GM12878 (cell line): ENCODE measurements around the gene CHFR. TPM values are rescaled to one million over a fixed set of nuclear protein-coding genes. Genes with fewer than 3 reads are reported as not detected.
A peak's percentile ranks its signal among the peaks of the same experiment; 100 is the strongest.
"Not testable (repeated sequence)": the region's sequence is repeated elsewhere in the genome, so short reads cannot be mapped to it uniquely, and the experiment has no call there.

Experiments used
- ATAC-seq: fragments of 200-7000 bp; cut with Tn5 transposase; 3 replicates; pipeline ENCODE4 v1.9.1; 2020; ENCODE audit warnings: mild to moderate bottlenecking, moderate library complexity
- BruUV-seq: library from RNA; stranded (reverse); fragments of 400-500 nt; replicated peaks from 2 replicates; lab custom pipeline; 2021; lab: Mats Ljungman, UMichigan
- CTCF ChIA-PET: fragments of 300-600 bp; sonication (Branson Sonifier 250); formaldehyde crosslinking; extraction: SDS; loops from one replicate; lab custom pipeline; 2021; ENCODE audit warnings: inconsistent platforms; lab: Yijun Ruan, JAX
- POLR2A ChIA-PET: fragments of 350-600 bp; formaldehyde crosslinking; extraction: SDS; loops from one replicate; lab custom pipeline; 2021; ENCODE audit warnings: inconsistent platforms; lab: Charles Lee
- RAD21 ChIA-PET: fragments of 300-600 bp; sonication (Branson Sonifier 250); formaldehyde crosslinking; loops from one replicate; lab custom pipeline; 2023; ENCODE audit warnings: antibody characterized with exemption; ENCODE audit not compliant: unreplicated experiment; lab: Charles Lee
- SMC1A ChIA-PET: fragments of 300-600 bp; sonication (Branson Sonifier 250); formaldehyde crosslinking; loops from one replicate; lab custom pipeline; 2023; ENCODE audit not compliant: unreplicated experiment, uncharacterized antibody; lab: Charles Lee
- DNase-seq: peaks from one replicate; pipeline ENCODE4 v3.0.0-alpha.2; 2011; ENCODE audit warnings: low read depth, low spot score
- FAIRE-seq: peaks from 3 replicates; lab custom pipeline; 2011; peaks lifted over from hg19 to GRCh38; lab: Jason Lieb, UNC
- H2AFZ ChIP-seq: 2 replicates; pipeline ENCODE4 v1.6.0; 2011; ENCODE audit warnings: low read depth, low read length, control low read depth; ENCODE audit not compliant: control insufficient read depth
- H3K27ac ChIP-seq: 2 replicates; pipeline ENCODE4 v1.5.1; 2011; ENCODE audit warnings: control low read depth; ENCODE audit not compliant: control insufficient read depth, insufficient read depth
- H3K27me3 ChIP-seq, 2 experiments: replicated peaks in 1 of 2; 2 replicates each; pipeline versions ENCODE4 v1.6.0 to v1.6.1; 2011; ENCODE audit warnings: low read length in 1 of 2; ENCODE audit not compliant: control insufficient read depth in 2 of 2, insufficient read depth in 2 of 2
- H3K36me3 ChIP-seq, 2 experiments: 2 replicates each; pipeline ENCODE4 v1.5.1; 2011; ENCODE audit warnings: low read length in 1 of 2; ENCODE audit not compliant: control insufficient read depth in 2 of 2, insufficient read depth in 2 of 2
- H3K4me1 ChIP-seq: 2 replicates; pipeline ENCODE4 v1.6.1; 2011; ENCODE audit warnings: mild to moderate bottlenecking, low read length, moderate library complexity, mixed read lengths; ENCODE audit not compliant: control insufficient read depth, insufficient read depth
- H3K4me2 ChIP-seq: 2 replicates; pipeline ENCODE4 v1.6.0; 2011; ENCODE audit warnings: control low read depth; ENCODE audit not compliant: control insufficient read depth, insufficient read depth
- H3K4me3 ChIP-seq: fragments of 200-600 bp; sonication (generic); 2 replicates; pipeline ENCODE4 v1.5.1; 2016
- H3K79me2 ChIP-seq: 2 replicates; pipeline ENCODE4 v1.6.0; 2011; ENCODE audit warnings: low read length; ENCODE audit not compliant: control insufficient read depth, insufficient read depth
- H3K9ac ChIP-seq: 2 replicates; pipeline ENCODE4 v1.8.0; 2011; ENCODE audit warnings: low read length, control low read depth, mixed read lengths; ENCODE audit not compliant: control insufficient read depth, insufficient read depth
- H3K9me3 ChIP-seq: replicated peaks from 3 replicates; pipeline ENCODE4 v1.5.1; 2011; ENCODE audit warnings: mild to moderate bottlenecking, low read length; ENCODE audit not compliant: control insufficient read depth, insufficient read depth
- H4K20me1 ChIP-seq: 2 replicates; pipeline ENCODE4 v1.6.0; 2011; ENCODE audit not compliant: control insufficient read depth, insufficient read depth
- CBX5 ChIP-seq: sonication (generic); IDR thresholded peaks from 2 replicates; pipeline ENCODE4 v1.6.1; 2016; ENCODE audit warnings: low read depth, moderate library complexity, mild to moderate bottlenecking, inconsistent platforms
- GABPA ChIP-seq: IDR thresholded peaks from 2 replicates; pipeline ENCODE4 v1.6.1; 2014; ENCODE audit warnings: antibody characterized with exemption, low read depth, mild to moderate bottlenecking, inconsistent platforms
- MYB ChIP-seq: fragments of 150-350 bp; IDR thresholded peaks from 2 replicates; pipeline ENCODE4 v1.6.1; 2014; ENCODE audit warnings: mild to moderate bottlenecking, low read depth, low read length, borderline replicate concordance
- POLR2A ChIP-seq: IDR thresholded peaks from 2 replicates; pipeline ENCODE4 v1.6.1; 2011; ENCODE audit warnings: low read depth, mild to moderate bottlenecking, low read length
- RAD21 ChIP-seq: IDR thresholded peaks from 2 replicates; pipeline ENCODE4 v1.6.1; 2011; ENCODE audit warnings: mild to moderate bottlenecking, low read depth, low read length, moderate library complexity; ENCODE audit not compliant: insufficient read depth
- SIN3A ChIP-seq: IDR thresholded peaks from 2 replicates; pipeline ENCODE4 v1.6.1; 2012; ENCODE audit warnings: low read depth, low read length, improper control_type of control experiment
- STAT3 ChIP-seq: IDR thresholded peaks from 2 replicates; pipeline ENCODE4 v1.6.1; 2011; ENCODE audit warnings: low read depth, low read length, improper control_type of control experiment
- SUZ12 ChIP-seq: fragments of 200-600 bp; sonication (generic); IDR thresholded peaks from one replicate; pipeline ENCODE4 v1.6.1; 2018; ENCODE audit warnings: antibody characterized with exemption, mild to moderate bottlenecking; ENCODE audit not compliant: unreplicated experiment
- YY1 ChIP-seq: IDR thresholded peaks from 2 replicates; pipeline ENCODE4 v1.6.1; 2011; ENCODE audit warnings: low read depth, mild to moderate bottlenecking, low read length
- ZZZ3 ChIP-seq: IDR thresholded peaks from 2 replicates; pipeline ENCODE4 v1.6.1; 2011; ENCODE audit warnings: low read depth; ENCODE audit not compliant: control insufficient read depth, insufficient read length
- WGBS: methylation state at CpG from one replicate; pipeline ENCODE4 v1.1.6; 2016; ENCODE audit warnings: low lambda C conversion rate; ENCODE audit not compliant: insufficient replicate concordance, insufficient coverage; ENCODE audit errors: missing lambda C conversion rate; 5-methylcytosine and 5-hydroxymethylcytosine counted together
- in situ Hi-C: fragments of 300-500 bp; cut with MboI; formaldehyde crosslinking; loops from 9 replicates; pipeline ENCODE4 v1.14.3; 2018; ENCODE audit warnings: mixed read lengths
- intact Hi-C: fragments of 100-400 bp; cut with micrococcal nuclease; formaldehyde crosslinking; loops from one replicate; pipeline ENCODE4 v1.14.2; 2022; ENCODE audit not compliant: unreplicated experiment
- polyA plus RNA-seq, 11 experiments: library from polyadenylated mRNA; depleted of rRNA in 4 of 11; unstranded in 6 of 11; stranded (reverse) in 5 of 11; fragments of >200 nt; fragmentation: Nextera tagmentation in 4 of 11; fragmentation: Illumina TruSeq in 1 of 11; extraction: Ambion mirVana in 4 of 11; extraction: Trizol in 1 of 11; gene quantifications; 1 replicate in 1 of 11; 2 replicates in 10 of 11; pipeline versions ENCODE4 v1.2.1 to v1.2.3, GENCODE V29; 2011 to 2016; ENCODE audit warnings: inconsistent platforms in 2 of 11, missing spikeins in 2 of 11, low read depth in 1 of 11
- total RNA-seq, 4 experiments: library from RNA; depleted of rRNA in 3 of 4; stranded (reverse); fragments of >200 nt in 3 of 4; fragmentation: Illumina TruSeq in 1 of 4; extraction: Trizol in 1 of 4; gene quantifications; 2 replicates each; pipeline versions ENCODE4 v1.2.1 to v1.2.3, GENCODE V29; 2013 to 2021
- TF ChIP-seq, protein P1 (sequence below): IDR thresholded peaks from 2 replicates; pipeline ENCODE4 v1.6.1; 2011; ENCODE audit warnings: borderline replicate concordance, low read depth, mild to moderate bottlenecking, moderate library complexity, low read length; ENCODE audit not compliant: insufficient read depth, poor library complexity, severe bottlenecking
- TF ChIP-seq, protein P2 (sequence below): fragments of 450-650 bp; IDR thresholded peaks from 2 replicates; pipeline ENCODE4 v1.6.1; 2016; ENCODE audit warnings: mild to moderate bottlenecking

Gene CHFR
- total and polyA plus RNA-seq, 10 of the 15 experiments (the other 5 are each of a cell fraction or from before 2014, with no cell fraction given): 1.1 to 49.4 (median 34.4) TPM

DNA sequence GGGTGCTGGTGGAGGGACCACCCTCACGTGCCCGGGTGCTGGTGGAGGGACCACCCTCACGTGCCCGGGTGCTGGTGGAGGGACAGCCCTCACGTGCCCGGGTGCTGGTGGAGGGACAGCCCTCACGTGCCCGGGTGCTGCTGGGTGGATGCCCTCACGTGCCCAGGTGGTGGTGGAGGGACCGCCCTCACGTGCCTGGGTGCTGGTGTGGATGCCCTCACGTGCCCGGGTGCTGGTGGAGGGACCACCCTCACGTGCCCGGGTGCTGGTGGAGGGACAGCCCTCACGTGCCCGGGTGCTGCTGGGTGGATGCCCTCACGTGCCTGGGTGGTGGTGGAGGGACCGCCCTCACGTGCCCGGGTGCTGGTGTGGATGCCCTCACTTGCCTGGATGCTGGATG, 30.4 kb downstream of the CHFR start:
- BruUV-seq, CTCF ChIA-PET, H3K4me2 ChIP-seq, H2AFZ ChIP-seq, POLR2A ChIA-PET, FAIRE-seq, H3K27ac ChIP-seq, H3K79me2 ChIP-seq, H3K4me1 ChIP-seq, DNase-seq, H3K4me3 ChIP-seq, ATAC-seq, SMC1A ChIA-PET, RAD21 ChIA-PET, H3K9me3 ChIP-seq, H3K27me3 ChIP-seq, H3K9ac ChIP-seq, in situ Hi-C loops, intact Hi-C loops: not testable (repeated sequence)
- peaks cover 19 to 31% of the 10 kb centered on the region in 2 experiments for H3K36me3 ChIP-seq
- WGBS: 99% methylated on average over 19 of the region's 21 CpGs
- peak; percentile 56 for TF ChIP-seq POLR2A
- TF ChIP-seq, all 136 proteins: peak for 1; not testable (repeated sequence) for 135
- H4K20me1 ChIP-seq: not testable (repeated sequence)

DNA sequence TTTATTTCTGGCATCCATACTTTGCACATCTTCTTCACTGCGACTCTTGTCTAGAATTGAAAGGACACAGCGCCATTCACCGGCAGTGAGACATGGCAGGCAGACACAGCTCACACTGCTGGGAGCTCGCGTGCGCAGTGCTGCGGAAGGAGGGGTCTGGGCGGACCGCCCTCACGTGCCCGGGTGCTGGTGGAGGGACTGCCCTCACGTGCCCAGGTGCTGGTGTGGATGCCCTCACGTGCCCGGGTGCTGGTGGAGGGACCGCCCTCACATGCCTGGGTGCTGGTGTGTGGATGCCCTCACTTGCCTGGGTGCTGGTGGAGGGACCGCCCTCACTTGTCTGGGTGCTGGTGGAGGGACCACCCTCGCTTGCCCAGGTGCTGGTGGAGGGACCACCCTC, 30.8 kb downstream of the CHFR start:
- H3K9ac ChIP-seq: no peak overlapping the region
- ChIA-PET CTCF (interaction anchor here (0.6 kb wide), 1 partner anchor 19 kb away, joined by 3 read pairs; no protein-coding TSS in a partner anchor), RAD21 (no interaction called here), POLR2A (no interaction called here), SMC1A (no interaction called here)
- in situ Hi-C loops: no loop called here
- no peak overlapping the region for H3K27ac ChIP-seq
- no peaks in the 10 kb centered on the region for H3K79me2 ChIP-seq
- peaks cover 19 to 31% of the 10 kb centered on the region in 2 experiments for H3K36me3 ChIP-seq
- no peaks in the 10 kb centered on the region for H3K4me1 ChIP-seq
- no TSS peak for BruUV-seq
- no peak overlapping the region for H3K4me3 ChIP-seq
- WGBS: 95% methylated on average over 16 of the region's 17 CpGs
- FAIRE-seq (no peak), ATAC-seq (no peak), DNase-seq (no peak)
- intact Hi-C loops: no loop called here
- no peaks in the 10 kb centered on the region for H3K9me3 ChIP-seq
- H3K4me2 ChIP-seq: no peak overlapping the region
- H4K20me1 ChIP-seq: no peaks in the 10 kb centered on the region
- no peak overlapping the region for H2AFZ ChIP-seq
- no peaks in the 10 kb centered on the region for H3K27me3 ChIP-seq
- TF ChIP-seq, protein P1, sequence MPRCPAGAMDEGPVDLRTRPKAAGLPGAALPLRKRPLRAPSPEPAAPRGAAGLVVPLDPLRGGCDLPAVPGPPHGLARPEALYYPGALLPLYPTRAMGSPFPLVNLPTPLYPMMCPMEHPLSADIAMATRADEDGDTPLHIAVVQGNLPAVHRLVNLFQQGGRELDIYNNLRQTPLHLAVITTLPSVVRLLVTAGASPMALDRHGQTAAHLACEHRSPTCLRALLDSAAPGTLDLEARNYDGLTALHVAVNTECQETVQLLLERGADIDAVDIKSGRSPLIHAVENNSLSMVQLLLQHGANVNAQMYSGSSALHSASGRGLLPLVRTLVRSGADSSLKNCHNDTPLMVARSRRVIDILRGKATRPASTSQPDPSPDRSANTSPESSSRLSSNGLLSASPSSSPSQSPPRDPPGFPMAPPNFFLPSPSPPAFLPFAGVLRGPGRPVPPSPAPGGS: no peak
- no peak for TF ChIP-seq ZZZ3
- TF ChIP-seq SIN3A: no peak
- TF ChIP-seq MYB: no peak
- TF ChIP-seq, protein P2, sequence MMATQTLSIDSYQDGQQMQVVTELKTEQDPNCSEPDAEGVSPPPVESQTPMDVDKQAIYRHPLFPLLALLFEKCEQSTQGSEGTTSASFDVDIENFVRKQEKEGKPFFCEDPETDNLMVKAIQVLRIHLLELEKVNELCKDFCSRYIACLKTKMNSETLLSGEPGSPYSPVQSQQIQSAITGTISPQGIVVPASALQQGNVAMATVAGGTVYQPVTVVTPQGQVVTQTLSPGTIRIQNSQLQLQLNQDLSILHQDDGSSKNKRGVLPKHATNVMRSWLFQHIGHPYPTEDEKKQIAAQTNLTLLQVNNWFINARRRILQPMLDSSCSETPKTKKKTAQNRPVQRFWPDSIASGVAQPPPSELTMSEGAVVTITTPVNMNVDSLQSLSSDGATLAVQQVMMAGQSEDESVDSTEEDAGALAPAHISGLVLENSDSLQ: no peak
- TF ChIP-seq RAD21: no peak
- TF ChIP-seq SUZ12: no peak
- TF ChIP-seq STAT3: no peak
- no peak for TF ChIP-seq CBX5
- TF ChIP-seq GABPA: no peak
- no peak for TF ChIP-seq YY1
